Activated CD8-positive, alpha-beta memory T cell treated with anti-CD3 and anti-CD28 coated beads, Interleukin-2, amount 10 ng/mL, durations not matched to agents 7 days and 5 days (primary cell): Measurements from ENCODE around the gene SRM. TPM values are rescaled to one million over a fixed set of nuclear protein-coding genes. Genes with fewer than 3 reads are reported as not detected.
"Not testable (repeated sequence)": the region's sequence is repeated elsewhere in the genome, so short reads cannot be mapped to it uniquely, and the experiment has no call there.

Experiments used
- ATAC-seq: fragments of 150-1000 bp; cut with Tn5 transposase; one replicate; pipeline ENCODE4 v1.10.0; 2021; ENCODE audit warnings: moderate library complexity
- CTCF ChIA-PET: fragments of 350-600 bp; sonication (Branson Sonifier 250); formaldehyde crosslinking; loops from one replicate; lab custom pipeline; 2021; ENCODE audit warnings: antibody characterized with exemption; lab: Charles Lee
- DNase-seq: peaks from one replicate; pipeline ENCODE4 v3.0.0-alpha.2; 2020
- H3K27ac Mint-ChIP-seq: one replicate; pipeline ENCODE4 v1.8.0; 2021; ENCODE audit warnings: mild to moderate bottlenecking, mixed read lengths
- H3K27me3 Mint-ChIP-seq: one replicate; pipeline ENCODE4 v1.8.0; 2021; ENCODE audit warnings: mixed read lengths
- H3K36me3 Mint-ChIP-seq: one replicate; pipeline ENCODE4 v1.8.0; 2021; ENCODE audit warnings: mild to moderate bottlenecking, mixed read lengths
- H3K4me1 Mint-ChIP-seq: one replicate; pipeline ENCODE4 v1.8.0; 2021; ENCODE audit warnings: mixed read lengths
- H3K4me3 Mint-ChIP-seq: one replicate; pipeline ENCODE4 v1.8.0; 2021; ENCODE audit warnings: mild to moderate bottlenecking, moderate library complexity, mixed read lengths
- H3K9me3 Mint-ChIP-seq: one replicate; pipeline ENCODE4 v1.8.0; 2022; ENCODE audit warnings: low read depth, mixed read lengths
- total RNA-seq, 2 experiments: library from RNA; stranded (reverse); gene quantifications; one replicate each; pipeline ENCODE4 v1.2.3, GENCODE V29; 2021

The SRM gene
- total RNA-seq, 2 experiments from 2014 or later, result 136 to 150 TPM

DNA sequence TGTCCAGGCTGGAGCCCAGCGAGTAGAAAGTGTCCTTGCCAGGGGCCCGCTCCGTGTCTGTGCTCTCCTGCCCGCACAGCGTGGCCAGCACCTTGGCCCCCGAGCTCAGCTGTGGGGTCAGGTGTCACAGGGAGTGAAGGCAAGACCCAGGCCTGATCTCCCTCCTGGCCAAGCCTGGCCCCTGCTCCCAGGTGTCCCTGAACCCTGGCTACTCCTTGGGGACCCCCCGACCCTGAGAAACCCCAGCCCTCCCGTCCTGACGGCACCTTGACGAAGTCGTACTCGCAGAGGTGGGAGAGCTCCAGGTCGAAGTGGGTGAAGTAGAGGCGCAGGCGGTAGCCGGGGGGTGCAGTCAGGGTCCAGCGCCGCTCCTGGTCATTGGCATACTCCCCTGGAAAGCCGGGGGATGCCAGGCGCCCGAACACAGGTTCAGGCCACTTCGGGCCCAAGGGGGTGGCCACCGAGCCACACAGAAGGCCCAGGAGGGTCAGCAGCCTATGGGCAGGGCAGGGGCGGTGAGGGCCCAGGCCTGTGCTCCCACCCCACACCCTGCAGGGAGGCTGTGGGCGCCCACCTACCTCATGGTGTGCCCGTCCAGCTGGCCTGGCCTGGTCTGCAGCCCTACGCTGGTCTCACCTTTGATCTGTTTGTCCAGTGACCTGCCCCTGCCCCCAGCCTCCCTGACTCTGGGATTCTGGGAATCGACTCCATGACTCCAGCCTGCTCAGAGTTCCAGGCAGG is 13.0 kb downstream of the SRM start, which contains the start of gene MASP2:
MASP2 (minus strand) TSS at position 615 of the 741 bp plus-strand sequence; CDS start at position 583, 32 bp downstream.
- no peak for ATAC-seq
- Mint-ChIP-seq H3K27me3 (no peaks in the 10 kb centered on the region), H3K9me3 (no peaks in the 10 kb centered on the region), H3K4me3 (no peak within 1 kb of the TSS), H3K4me1 (peaks cover 7% of the 10 kb centered on the region), H3K36me3 (no peaks in the 10 kb centered on the region), H3K27ac (no peak within 1 kb of the TSS)
- no peak for DNase-seq
- CTCF ChIA-PET, result interaction anchor here (2.0 kb wide), 1 partner anchor 9 kb away, joined by 7 read pairs; no protein-coding TSS in a partner anchor

DNA sequence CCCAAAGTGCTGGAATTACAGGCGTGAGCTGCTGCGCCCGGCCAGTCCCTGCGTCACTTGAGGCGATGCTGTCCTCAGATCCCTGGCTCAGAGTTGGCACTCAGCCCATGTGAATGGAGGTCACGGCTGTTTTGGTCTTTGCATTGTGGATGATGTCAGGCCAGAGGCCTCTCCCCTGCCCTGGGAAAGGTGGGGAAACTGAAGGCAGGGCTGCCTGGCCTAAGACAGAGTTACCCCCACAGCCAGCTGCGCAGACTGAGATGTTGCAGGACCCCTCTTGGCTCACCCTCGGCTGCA is 13.6 kb downstream of the SRM start:
- Mint-ChIP-seq H3K36me3 (no peaks in the 10 kb centered on the region), H3K27ac (no peak overlapping the region), H3K9me3 (no peaks in the 10 kb centered on the region), H3K4me3 (no peak overlapping the region), H3K4me1 (peaks cover under 1% of the 10 kb centered on the region), H3K27me3 (no peaks in the 10 kb centered on the region)
- CTCF ChIA-PET, result interaction anchor here (2.0 kb wide), 1 partner anchor 9 kb away, joined by 7 read pairs; no protein-coding TSS in a partner anchor
- DNase-seq (no peak), ATAC-seq (no peak)

- Mint-ChIP-seq H3K27me3 (no peaks in the 10 kb centered on the region), H3K4me3 (no peak overlapping the region), H3K4me1 (no peaks in the 10 kb centered on the region), H3K36me3 (no peaks in the 10 kb centered on the region), H3K9me3 (no peaks in the 10 kb centered on the region), H3K27ac (no peak overlapping the region)
- ATAC-seq (no peak), DNase-seq (no peak)
- CTCF ChIA-PET, result interaction anchor here (2.0 kb wide), 1 partner anchor 8 kb away, joined by 7 read pairs; no protein-coding TSS in a partner anchor
Measured at GRCh38 chr1:11045428-11046269, 14.2 kb downstream of the SRM start.

DNA sequence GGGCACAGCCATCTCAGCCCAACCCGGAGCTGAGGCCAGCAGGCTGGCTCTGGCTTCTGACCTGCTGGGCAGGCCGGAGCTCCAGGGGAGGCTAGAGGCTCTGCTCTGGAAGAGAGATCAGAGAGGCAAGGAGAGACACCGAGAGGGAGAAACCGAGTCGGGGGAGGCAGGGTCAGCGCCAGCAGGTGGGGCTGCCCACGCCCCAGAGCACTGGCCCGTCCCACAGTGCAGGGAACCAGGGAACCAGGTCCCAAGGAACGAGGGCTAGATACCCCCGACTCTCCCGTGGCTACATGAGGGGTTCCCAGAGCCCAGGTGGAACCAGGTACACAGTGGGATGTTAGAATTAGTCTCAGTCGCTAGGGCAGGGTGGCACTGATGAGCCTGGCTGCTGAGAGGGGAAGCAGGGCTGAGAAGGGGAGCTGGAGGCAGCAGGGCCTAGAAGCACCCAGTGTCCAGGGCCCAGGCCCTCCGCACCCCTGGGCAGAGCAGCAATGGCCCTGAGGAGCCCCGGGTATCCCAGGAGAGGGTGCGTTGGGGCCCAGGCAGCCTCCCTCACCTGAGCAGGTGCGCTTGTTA is 14.9 kb downstream of the SRM start:
- Mint-ChIP-seq H3K4me1 (no peaks in the 10 kb centered on the region), H3K36me3 (no peaks in the 10 kb centered on the region), H3K27me3 (no peaks in the 10 kb centered on the region), H3K9me3 (no peaks in the 10 kb centered on the region), H3K4me3 (no peak overlapping the region), H3K27ac (no peak overlapping the region)
- ATAC-seq, result no peak
- CTCF ChIA-PET, result interaction anchor here (2.0 kb wide), 1 partner anchor 8 kb away, joined by 7 read pairs; no protein-coding TSS in a partner anchor
- no peak for DNase-seq

DNA sequence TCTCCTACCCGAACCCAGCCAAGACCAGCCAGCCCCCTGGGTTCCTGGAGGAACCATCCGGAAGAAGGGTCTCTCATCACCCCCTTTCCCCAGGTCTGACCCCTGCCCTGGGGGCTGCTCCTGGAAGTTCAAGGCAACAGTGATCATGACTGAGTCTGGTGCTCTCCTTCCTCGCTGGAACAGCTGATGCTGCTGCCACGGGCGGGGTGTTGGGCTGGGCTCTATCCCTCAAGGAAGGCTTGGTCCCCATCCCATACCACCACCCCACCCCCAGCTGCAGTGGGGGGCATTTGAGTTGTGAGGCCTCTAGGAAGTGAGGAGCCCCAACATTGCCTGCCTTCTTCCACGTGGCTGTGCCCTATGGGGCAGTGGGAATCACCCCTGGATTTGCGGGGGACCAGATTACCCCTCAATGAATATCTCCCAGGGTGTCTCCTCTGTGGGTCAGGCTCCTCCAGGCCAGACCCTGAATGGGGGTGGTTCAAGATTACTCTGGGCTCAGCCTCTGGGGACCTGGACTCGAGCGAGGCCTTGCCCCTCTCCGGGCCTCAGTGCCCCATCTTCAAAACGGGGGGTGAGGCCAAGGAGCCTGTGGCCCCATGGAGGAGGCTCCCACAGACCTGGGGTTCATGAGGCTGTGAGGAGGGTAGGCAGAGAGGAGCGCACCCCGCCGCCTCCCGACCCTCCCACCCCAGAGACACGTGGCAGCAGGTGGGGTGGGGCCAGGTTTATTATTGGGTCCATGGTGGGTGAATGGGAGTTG is 15.6 kb downstream of the SRM start:
- CTCF ChIA-PET, result no interaction called here

DNA sequence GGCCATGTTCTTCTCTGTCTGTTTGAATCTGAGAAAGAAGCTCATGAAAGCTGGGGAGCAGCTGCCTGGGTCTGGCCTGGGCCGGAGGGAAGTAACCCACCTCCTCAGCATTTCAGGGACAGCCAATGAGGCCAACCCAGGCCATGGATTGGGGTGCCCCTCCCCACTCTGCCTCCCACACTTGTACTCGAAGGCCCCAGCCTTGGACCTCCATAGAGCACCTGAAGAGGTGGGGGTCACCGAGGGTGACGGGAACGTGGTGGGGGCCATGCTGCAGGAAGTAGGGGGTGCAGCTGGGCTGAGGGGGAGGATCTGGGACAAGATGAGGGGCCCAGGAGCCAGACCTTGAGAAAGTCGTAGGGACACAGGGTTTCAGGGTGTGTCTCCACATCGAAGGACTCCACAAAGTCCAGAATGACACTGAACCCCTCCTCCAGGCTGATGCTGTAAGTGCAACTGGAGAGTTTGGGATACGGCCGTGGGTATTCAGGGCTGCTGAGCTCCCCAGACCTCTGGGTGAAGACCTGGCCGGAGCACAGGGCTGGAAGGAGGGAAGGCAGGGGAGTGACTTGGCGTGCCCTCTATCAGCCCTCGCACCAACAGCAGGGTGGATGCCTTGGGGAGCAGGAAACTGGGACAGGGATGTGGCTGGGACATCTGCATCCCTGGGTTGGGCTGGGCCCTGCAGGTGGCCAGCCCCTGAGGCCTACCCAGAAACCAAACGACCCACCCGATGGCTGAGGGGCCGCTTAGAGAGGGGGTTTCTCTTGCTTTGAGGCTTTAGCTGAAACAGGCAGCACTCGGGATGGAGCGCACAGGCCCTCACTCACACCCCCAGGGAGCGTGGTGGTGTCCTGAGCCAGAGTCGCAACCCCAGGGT is 16.6 kb downstream of the SRM start:
- H3K4me1 Mint-ChIP-seq, result no peaks in the 10 kb centered on the region
- H3K4me3 Mint-ChIP-seq, result no peak overlapping the region
- H3K27me3 Mint-ChIP-seq, result no peaks in the 10 kb centered on the region
- no peak overlapping the region for H3K27ac Mint-ChIP-seq
- H3K36me3 Mint-ChIP-seq, result no peaks in the 10 kb centered on the region
- no peaks in the 10 kb centered on the region for H3K9me3 Mint-ChIP-seq
- CTCF ChIA-PET, result interaction anchor here (1.2 kb wide), 1 partner anchor 602 kb away, joined by 3 read pairs; no protein-coding TSS in a partner anchor
- ATAC-seq, result no peak
- DNase-seq, result no peak

More for the DNA sequence above, 15.6 kb downstream of the SRM start:
- DNase-seq, result no peak
- Mint-ChIP-seq H3K4me3 (no peak overlapping the region), H3K4me1 (no peaks in the 10 kb centered on the region), H3K27me3 (no peaks in the 10 kb centered on the region), H3K36me3 (no peaks in the 10 kb centered on the region), H3K27ac (no peak overlapping the region), H3K9me3 (no peaks in the 10 kb centered on the region)
- ATAC-seq, result no peak

GRCh38 chr1:11042065-11042464 is 17.8 kb downstream of the SRM start:
- Mint-ChIP-seq H3K27ac (no peak overlapping the region), H3K4me3 (no peak overlapping the region), H3K9me3 (no peaks in the 10 kb centered on the region), H3K36me3 (no peaks in the 10 kb centered on the region), H3K4me1 (peaks cover 9% of the 10 kb centered on the region), H3K27me3 (peaks cover 5% of the 10 kb centered on the region)
- CTCF ChIA-PET, result interaction anchor here (1.2 kb wide), 1 partner anchor 603 kb away, joined by 3 read pairs; no protein-coding TSS in a partner anchor
- no peak for DNase-seq
- ATAC-seq, result no peak

DNA sequence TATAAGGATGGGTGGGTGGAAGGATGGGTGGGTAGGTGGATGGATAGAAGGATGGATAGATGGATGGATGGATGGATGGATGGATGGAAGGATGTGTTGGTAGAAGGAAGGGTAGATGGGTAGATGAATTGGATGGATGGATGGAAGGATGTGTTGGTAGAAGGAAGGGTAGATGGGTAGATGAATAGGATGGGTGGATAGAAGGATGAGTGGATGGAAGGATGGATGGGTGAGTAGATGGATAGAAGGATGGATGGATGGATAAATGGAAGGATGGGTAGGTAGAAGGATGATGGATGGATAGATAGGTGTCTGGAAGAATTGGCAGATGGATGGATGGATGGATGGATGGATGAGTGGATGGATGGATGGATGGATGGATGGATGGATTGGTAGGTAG is 18.8 kb downstream of the SRM start:
- no peaks in the 10 kb centered on the region for H3K36me3 Mint-ChIP-seq
- no peak for ATAC-seq
- no peak for DNase-seq
- H3K27ac Mint-ChIP-seq, result no peak overlapping the region
- no peaks in the 10 kb centered on the region for H3K9me3 Mint-ChIP-seq
- peaks cover 9% of the 10 kb centered on the region for H3K4me1 Mint-ChIP-seq
- CTCF ChIA-PET, result no interaction called here
- H3K4me3 Mint-ChIP-seq, result no peak overlapping the region
- peaks cover 5% of the 10 kb centered on the region for H3K27me3 Mint-ChIP-seq

DNA sequence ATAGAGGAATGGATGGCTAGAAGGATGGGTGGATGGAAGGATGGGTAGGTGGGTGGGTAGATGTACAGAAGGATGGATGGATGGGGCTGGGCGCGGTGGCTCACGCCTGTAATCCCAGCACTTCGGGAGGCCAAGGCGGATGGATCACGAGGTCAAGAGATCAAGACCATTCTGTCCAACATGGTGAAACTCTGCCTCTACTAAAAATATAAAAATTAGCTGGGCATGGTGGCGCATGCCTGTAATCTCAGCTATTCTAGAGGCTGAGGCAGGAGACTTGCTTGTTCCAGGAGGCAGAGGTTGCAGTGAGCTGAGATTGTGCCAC is 19.8 kb downstream of the SRM start:
- not testable (repeated sequence) for ATAC-seq, H3K27ac Mint-ChIP-seq, H3K36me3 Mint-ChIP-seq, H3K4me3 Mint-ChIP-seq, H3K27me3 Mint-ChIP-seq, H3K9me3 Mint-ChIP-seq, DNase-seq, H3K4me1 Mint-ChIP-seq
- CTCF ChIA-PET, result interaction anchor here (1.4 to 3.6 kb wide), 2 partner anchors 10 to 59 kb away, joined by 3 to 48 read pairs; partner anchors contain the start of gene EXOSC10

DNA sequence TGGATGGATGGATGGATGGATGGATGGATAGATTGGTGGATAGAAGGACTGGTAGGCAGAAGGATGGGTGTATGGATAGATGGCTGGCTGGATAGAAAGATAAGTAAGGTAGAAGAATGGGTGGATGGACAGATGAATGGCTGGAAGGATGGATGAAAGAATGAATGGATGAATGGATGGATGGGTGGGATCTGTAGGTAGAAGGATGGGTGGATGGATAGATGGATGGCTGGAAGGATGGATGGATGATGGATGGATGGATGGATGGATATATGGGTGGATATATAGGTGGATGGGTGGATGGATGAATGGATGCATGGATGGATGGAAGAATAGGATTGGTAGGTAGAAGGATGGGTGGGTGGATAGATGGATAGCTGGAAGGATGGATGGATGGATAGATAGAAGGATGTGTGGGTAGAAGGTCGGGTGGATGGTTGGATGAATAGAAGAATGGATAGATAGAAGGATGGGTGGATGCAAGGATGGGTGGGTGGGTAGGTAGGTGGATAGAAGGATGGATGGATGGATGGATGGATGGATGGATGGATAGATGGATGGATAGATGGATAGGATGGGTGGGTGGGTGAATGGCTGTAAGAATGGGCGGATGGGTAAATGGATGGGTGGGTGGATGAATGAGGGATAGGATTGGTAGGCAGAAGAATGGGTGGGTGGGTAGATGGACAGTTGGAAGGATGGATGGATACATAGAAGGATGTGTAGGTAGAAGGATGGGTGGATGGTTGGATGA is 20.3 kb downstream of the SRM start:
- Mint-ChIP-seq H3K27me3 (peaks cover 5% of the 10 kb centered on the region), H3K4me3 (no peak overlapping the region), H3K4me1 (peaks cover 9% of the 10 kb centered on the region), H3K27ac (no peak overlapping the region), H3K9me3 (no peaks in the 10 kb centered on the region), H3K36me3 (no peaks in the 10 kb centered on the region)
- ATAC-seq, result no peak
- DNase-seq, result no peak
- CTCF ChIA-PET, result interaction anchor here (1.0 to 4.8 kb wide), 8 partner anchors 11 to 603 kb away, joined by 3 to 93 read pairs (median 16); partner anchors contain the start of genes EXOSC10 and TARDBP

- no peaks in the 10 kb centered on the region for H3K9me3 Mint-ChIP-seq
- H3K27me3 Mint-ChIP-seq, result peaks cover 5% of the 10 kb centered on the region
Measured at GRCh38 chr1:11037740-11038182, 22.1 kb downstream of the SRM start.

More at GRCh38 chr1:11037740-11038182, 22.1 kb downstream of the SRM start:
- Mint-ChIP-seq H3K36me3 (no peaks in the 10 kb centered on the region), H3K4me1 (peaks cover 9% of the 10 kb centered on the region), H3K4me3 (no peak overlapping the region), H3K27ac (no peak overlapping the region)
- ATAC-seq (peak; percentile 97), DNase-seq (peak; percentile 92)
- CTCF ChIA-PET, result interaction anchor here (0.6 to 4.8 kb wide), 77 partner anchors 8 to 791 kb away, joined by 3 to 93 read pairs (median 4); partner anchors contain the start of genes EXOSC10, FBXO6, MTOR and SRM
